ENCODE results near the gene NOVA1.

The NOVA1 gene

GRCh38 chr14:26429205-26429604, 168.6 kb downstream of the NOVA1 start:
- DNase-seq = no peak

GRCh38 chr14:26427097-26427496, 170.7 kb downstream of the NOVA1 start:
- DNase-seq = no peak

- DNase-seq = no peak
Measured at GRCh38 chr14:26424537-26424936, 173.3 kb downstream of the NOVA1 start.

- no peak for DNase-seq
Measured at GRCh38 chr14:26415618-26416123, 182.2 kb downstream of the NOVA1 start.

GRCh38 chr14:26414926-26415325, 182.9 kb downstream of the NOVA1 start:
- DNase-seq = no peak

- no peak for DNase-seq
Measured at GRCh38 chr14:26414103-26414502, 183.7 kb downstream of the NOVA1 start.

GRCh38 chr14:26412421-26412820, 185.4 kb downstream of the NOVA1 start:
- DNase-seq = no peak

- no peak for DNase-seq
Measured at GRCh38 chr14:26410189-26410685, 187.6 kb downstream of the NOVA1 start.

- no peak for DNase-seq
Measured at GRCh38 chr14:26404927-26405326, 192.9 kb downstream of the NOVA1 start.

GRCh38 chr14:26403760-26404159, 194.1 kb downstream of the NOVA1 start:
- no peak for DNase-seq

GRCh38 chr14:26402126-26402525, 195.7 kb downstream of the NOVA1 start:
- DNase-seq = no peak

GRCh38 chr14:26401179-26401968, 196.5 kb downstream of the NOVA1 start:
- DNase-seq = peak; percentile 32 to 54

GRCh38 chr14:26400373-26400772, 197.5 kb downstream of the NOVA1 start:
- DNase-seq = peak in 1 of 2 experiments; percentile 27

GRCh38 chr14:26398616-26399015, 199.2 kb downstream of the NOVA1 start:
- DNase-seq = no peak

Measured in NCI-H1930 (cell line).